Endothelial cell of umbilical vein (primary cell): ENCODE measurements around the gene SLC22A3. TPM values are rescaled to one million over a fixed set of nuclear protein-coding genes. Genes with fewer than 3 reads are reported as not detected.

Source experiments
- BruUV-seq: library from RNA; stranded (reverse); fragments of 400-500 nt; replicated peaks from 2 replicates; lab custom pipeline; 2021; lab: Mats Ljungman, UMichigan
- CTCF ChIA-PET: fragments of 300-600, 350-600 bp; sonication (Branson Sonifier 250); formaldehyde crosslinking; loops from one replicate; lab custom pipeline; 2021; ENCODE audit warnings: antibody characterized with exemption, inconsistent platforms; lab: Charles Lee
- POLR2A ChIA-PET: fragments of 300-600, 350-600 bp; sonication (Branson Sonifier 250); formaldehyde crosslinking; loops from one replicate; lab custom pipeline; 2021; ENCODE audit warnings: antibody characterized with exemption, inconsistent platforms; lab: Charles Lee
- DNase-seq: peaks from one replicate; pipeline ENCODE4 v3.0.0-alpha.2; 2011; ENCODE audit warnings: low read depth, low spot score
- FAIRE-seq: peaks from 2 replicates; lab custom pipeline; 2011; peaks lifted over from hg19 to GRCh38; lab: Jason Lieb, UNC
- H2AFZ ChIP-seq: 2 replicates; pipeline ENCODE4 v1.6.0; 2012; ENCODE audit warnings: low read depth, low read length, control low read depth, inconsistent platforms
- H3K27ac ChIP-seq: 2 replicates; pipeline ENCODE4 v1.5.1; 2011; ENCODE audit warnings: low read depth, mild to moderate bottlenecking, control low read depth, low read length, moderate library complexity; ENCODE audit not compliant: insufficient read depth
- H3K27me3 ChIP-seq, 2 experiments: 2 replicates each; pipeline versions ENCODE4 v1.6.0 to v1.6.1; 2011; ENCODE audit warnings: low read length in 2 of 2, mixed read lengths in 1 of 2; ENCODE audit not compliant: control insufficient read depth in 2 of 2, insufficient read depth in 2 of 2
- H3K36me3 ChIP-seq, 2 experiments: 2 replicates in 1 of 2; 3 replicates in 1 of 2; pipeline ENCODE4 v1.5.1; 2011; ENCODE audit warnings: low read length in 2 of 2, mild to moderate bottlenecking in 1 of 2, moderate library complexity in 1 of 2; ENCODE audit not compliant: control insufficient read depth in 2 of 2, insufficient read depth in 2 of 2; ENCODE audit errors: extremely low read depth in 1 of 2
- H3K4me1 ChIP-seq: 3 replicates; pipeline ENCODE4 v1.5.1; 2011; ENCODE audit warnings: mild to moderate bottlenecking, low read length; ENCODE audit not compliant: control insufficient read depth, insufficient read depth; ENCODE audit errors: extremely low read depth
- H3K4me2 ChIP-seq: 2 replicates; pipeline ENCODE4 v1.6.1; 2011; ENCODE audit warnings: low read length, control low read depth, mixed read lengths; ENCODE audit not compliant: insufficient read depth
- H3K4me3 ChIP-seq, 3 experiments: fragments of 200-600 bp in 1 of 3; sonication (generic), shearing (Covaris generic) in 1 of 3; replicated peaks in 1 of 3; 2 replicates each; pipeline ENCODE4 v1.5.1; 2011 to 2016; ENCODE audit warnings: control low read depth in 3 of 3, low read length in 3 of 3, mild to moderate bottlenecking in 2 of 3, inconsistent platforms in 1 of 3, low read depth in 1 of 3, moderate library complexity in 1 of 3; ENCODE audit not compliant: insufficient read depth in 1 of 3
- H3K79me2 ChIP-seq: 2 replicates; pipeline ENCODE4 v1.6.0; 2012; ENCODE audit warnings: low read length, inconsistent platforms; ENCODE audit not compliant: control insufficient read depth, insufficient read depth
- H3K9ac ChIP-seq: replicated peaks from 2 replicates; pipeline ENCODE3; 2011; ENCODE audit warnings: low read length, control low read depth; ENCODE audit not compliant: insufficient read depth; ENCODE audit errors: extremely low read depth
- H3K9me1 ChIP-seq: replicated peaks from 3 replicates; pipeline ENCODE4 v1.6.0; 2011; ENCODE audit warnings: mild to moderate bottlenecking, low read length; ENCODE audit not compliant: control insufficient read depth, insufficient read depth; ENCODE audit errors: extremely low read depth
- H3K9me3 ChIP-seq: replicated peaks from 2 replicates; pipeline ENCODE4 v1.5.1; 2012; ENCODE audit warnings: low read length, inconsistent platforms; ENCODE audit not compliant: control insufficient read depth, insufficient read depth
- H4K20me1 ChIP-seq: replicated peaks from 2 replicates; pipeline ENCODE3; 2011; ENCODE audit warnings: mild to moderate bottlenecking, low read length; ENCODE audit not compliant: control insufficient read depth, insufficient read depth; ENCODE audit errors: extremely low read depth
- CTCF ChIP-seq, 2 donors: IDR thresholded peaks; 1 replicate in 1 of 2; 2 replicates in 1 of 2; pipeline ENCODE4 v1.5.1; 2011; ENCODE audit warnings: low read length in 2 of 2, mild to moderate bottlenecking in 2 of 2, moderate library complexity in 2 of 2, control low read depth in 1 of 2, inconsistent platforms in 1 of 2, low read depth in 1 of 2; ENCODE audit not compliant: insufficient read depth in 1 of 2; ENCODE audit errors: extremely low read depth in 1 of 2
- EZH2 ChIP-seq: IDR thresholded peaks from 2 replicates; pipeline ENCODE4 v1.6.1; 2012; ENCODE audit warnings: borderline replicate concordance, low read depth, mild to moderate bottlenecking, moderate library complexity, low read length, inconsistent platforms; ENCODE audit not compliant: severe bottlenecking
- FOS ChIP-seq: IDR thresholded peaks from 2 replicates; pipeline ENCODE4 v1.6.1; 2011; ENCODE audit warnings: mild to moderate bottlenecking, low read length, moderate library complexity, borderline replicate concordance; ENCODE audit not compliant: insufficient read depth
- GATA2 ChIP-seq: IDR thresholded peaks from 2 replicates; pipeline ENCODE4 v1.7.0; 2011; ENCODE audit warnings: low read depth, mild to moderate bottlenecking, moderate library complexity, mixed read lengths, low read length; ENCODE audit not compliant: insufficient read length, insufficient read depth
- JUN ChIP-seq: IDR thresholded peaks from 2 replicates; pipeline ENCODE4 v1.6.1; 2011; ENCODE audit warnings: borderline replicate concordance, low read depth; ENCODE audit not compliant: insufficient read length, insufficient read depth
- MAX ChIP-seq: IDR thresholded peaks from 2 replicates; pipeline ENCODE4 v1.6.1; 2011; ENCODE audit not compliant: insufficient read depth, insufficient read length
- MYC ChIP-seq: IDR thresholded peaks from one replicate; pipeline ENCODE4 v1.6.1; 2011; ENCODE audit warnings: mild to moderate bottlenecking, low read depth, low read length
- POLR2A ChIP-seq: IDR thresholded peaks from 2 replicates; pipeline ENCODE4 v1.6.1; 2012; ENCODE audit warnings: low read depth, mild to moderate bottlenecking, control low read depth, low read length
- POLR2AphosphoS5 ChIP-seq: IDR thresholded peaks from 2 replicates; pipeline ENCODE4 v1.6.1; 2012; ENCODE audit warnings: low read depth, mild to moderate bottlenecking, control low read depth, low read length, moderate library complexity; ENCODE audit not compliant: insufficient read depth
- dilution Hi-C: fragments of 300-500 bp; cut with MboI; formaldehyde crosslinking; loops from one replicate; pipeline ENCODE4 v1.15.0; 2019; ENCODE audit warnings: low sequenced_read_pairs; ENCODE audit not compliant: extremely low pct_ligation_motif_present
- intact Hi-C: fragments of 100-400 bp; cut with micrococcal nuclease; formaldehyde crosslinking; loops from one replicate; pipeline ENCODE4 v1.10.0; 2022
- polyA plus RNA-seq, 4 experiments: library from polyadenylated mRNA; depleted of rRNA in 3 of 4; stranded (reverse) in 3 of 4; unstranded in 1 of 4; fragments of >200 nt; gene quantifications; 2 replicates each; pipeline versions ENCODE4 v1.2.1 to v1.2.3, GENCODE V29; 2011 to 2012; ENCODE audit warnings: missing spikeins in 1 of 4
- total RNA-seq: library from RNA; stranded (reverse); gene quantifications from 2 replicates; pipeline ENCODE4 v1.2.3, GENCODE V29; 2021

The SLC22A3 gene
- total and polyA plus RNA-seq, 2 donors (not counting 3 experiments of a cell fraction or from before 2014, with no cell fraction given): not detected

- no peaks in the 10 kb centered on the region for H4K20me1 ChIP-seq
- no peaks in the 10 kb centered on the region for H3K79me2 ChIP-seq
- no peak overlapping the region for H3K4me2 ChIP-seq
- intact Hi-C loops (loop anchor here (5.0 kb wide), 3 partner anchors 663 to 1288 kb away; partner anchors contain the start of genes FNDC1, MRPL18 and SOD2), dilution Hi-C loops (no loop called here)
- H3K4me1 ChIP-seq: no peaks in the 10 kb centered on the region
- no peak overlapping the region for H3K4me3 ChIP-seq
- no peak overlapping the region for H3K9ac ChIP-seq
- H2AFZ ChIP-seq: no peak overlapping the region
- TF ChIP-seq JUN (no peak), POLR2AphosphoS5 (no peak), FOS (no peak), MAX (no peak), MYC (no peak), POLR2A (no peak), EZH2 (no peak), CTCF (IDR thresholded peaks at IDR 0.05; ENCODE audit: extremely low read depth in 1 of 2, insufficient read depth in 1 of 2, low read depth in 1 of 2, low read length in 2 of 2) (no peak), GATA2 (no peak)
- no peaks in the 10 kb centered on the region for H3K9me1 ChIP-seq
- H3K27ac ChIP-seq: no peak overlapping the region
- H3K9me3 ChIP-seq: no peaks in the 10 kb centered on the region
- POLR2A ChIA-PET: no interaction called here
- H3K36me3 ChIP-seq: no peaks in the 10 kb centered on the region
- BruUV-seq: no TSS peak
- no peaks in the 10 kb centered on the region for H3K27me3 ChIP-seq
- FAIRE-seq (no peak), DNase-seq (no peak)
- CTCF ChIA-PET: interaction anchor here (0.6 to 3.7 kb wide), 17 partner anchors 9 to 800 kb away, joined by 3 to 96 read pairs (median 4); partner anchors contain the start of gene TCP1
Observed at GRCh38 chr6:160455081-160455480, 106.9 kb downstream of the SLC22A3 start.
